SJSA1 (cell line): ENCODE measurements around the gene PPFIA2. TPM values are rescaled to one million over a fixed set of nuclear protein-coding genes. Genes with fewer than 3 reads are reported as not detected.
"Not testable (repeated sequence)": the region's sequence is repeated elsewhere in the genome, so short reads cannot be mapped to it uniquely, and the experiment has no call there.

Source experiments
- DNase-seq, 2 experiments: peaks; one replicate each; pipeline ENCODE4 v3.0.0-alpha.2; 2015 to 2020; ENCODE audit warnings: low spot score in 2 of 2, low read depth in 1 of 2
- H3K27ac ChIP-seq: fragments of 250-450 bp; sonication (Bioruptor Pico); 2 replicates; pipeline ENCODE4 v1.5.1; 2020; ENCODE audit warnings: mild to moderate bottlenecking, moderate library complexity
- H3K27me3 ChIP-seq: fragments of 250-450 bp; sonication (Bioruptor Pico); replicated peaks from 2 replicates; pipeline ENCODE4 v1.5.1; 2020; ENCODE audit warnings: mild to moderate bottlenecking, moderate library complexity
- H3K36me3 ChIP-seq: fragments of 250-450 bp; sonication (Bioruptor Pico); 2 replicates; pipeline ENCODE4 v1.5.1; 2020; ENCODE audit warnings: mild to moderate bottlenecking
- H3K4me1 ChIP-seq: fragments of 250-450 bp; sonication (Bioruptor Pico); replicated peaks from 2 replicates; pipeline ENCODE4 v1.6.1; 2021; ENCODE audit warnings: mild to moderate bottlenecking
- H3K4me3 ChIP-seq: fragments of 250-450 bp; sonication (Bioruptor Pico); 2 replicates; pipeline ENCODE4 v1.5.1; 2020; ENCODE audit warnings: mild to moderate bottlenecking
- H3K9me3 ChIP-seq: fragments of 250-450 bp; sonication (Bioruptor Pico); replicated peaks from 2 replicates; pipeline ENCODE4 v1.5.1; 2020; ENCODE audit warnings: mild to moderate bottlenecking
- total RNA-seq: library from RNA; depleted of rRNA; stranded (reverse); fragments of >200 nt; shearing (Covaris generic); gene quantifications from 2 replicates; pipeline ENCODE4 v1.2.3, GENCODE V29; 2014

Gene PPFIA2
- total RNA-seq, 1 experiment from 2014 or later = 0.47 TPM

- H3K4me1 ChIP-seq = no peaks in the 10 kb centered on the region
- H3K4me3 ChIP-seq = no peak overlapping the region
- no peak for DNase-seq
- H3K27me3 ChIP-seq = no peaks in the 10 kb centered on the region
- no peaks in the 10 kb centered on the region for H3K9me3 ChIP-seq
- no peak overlapping the region for H3K27ac ChIP-seq
- H3K36me3 ChIP-seq = no peaks in the 10 kb centered on the region
Measured at GRCh38 chr12:81221681-81222080, 537.5 kb downstream of the PPFIA2 start.

GRCh38 chr12:81216739-81217138 lies 542.4 kb downstream of the PPFIA2 start:
- no peaks in the 10 kb centered on the region for H3K4me1 ChIP-seq
- no peaks in the 10 kb centered on the region for H3K9me3 ChIP-seq
- H3K27me3 ChIP-seq = no peaks in the 10 kb centered on the region
- no peak overlapping the region for H3K4me3 ChIP-seq
- no peaks in the 10 kb centered on the region for H3K36me3 ChIP-seq
- no peak overlapping the region for H3K27ac ChIP-seq
- no peak for DNase-seq

GRCh38 chr12:81212996-81213696 lies 546.0 kb downstream of the PPFIA2 start:
- Histone ChIP-seq H3K9me3 (no peaks in the 10 kb centered on the region), H3K4me3 (no peak overlapping the region), H3K27me3 (no peaks in the 10 kb centered on the region), H3K27ac (no peak overlapping the region), H3K4me1 (no peaks in the 10 kb centered on the region), H3K36me3 (no peaks in the 10 kb centered on the region)
- DNase-seq = no peak

GRCh38 chr12:81211306-81211705 lies 547.8 kb downstream of the PPFIA2 start:
- H3K36me3 ChIP-seq = no peaks in the 10 kb centered on the region

GRCh38 chr12:81209772-81210225 lies 549.4 kb downstream of the PPFIA2 start:
- DNase-seq, H3K36me3 ChIP-seq, H3K4me3 ChIP-seq, H3K9me3 ChIP-seq, H3K4me1 ChIP-seq, H3K27me3 ChIP-seq, H3K27ac ChIP-seq: not testable (repeated sequence)

More at GRCh38 chr12:81211306-81211705, 547.8 kb downstream of the PPFIA2 start:
- Histone ChIP-seq H3K27me3 (no peaks in the 10 kb centered on the region), H3K27ac (no peak overlapping the region), H3K4me1 (no peaks in the 10 kb centered on the region), H3K9me3 (no peaks in the 10 kb centered on the region), H3K4me3 (no peak overlapping the region)
- no peak for DNase-seq

GRCh38 chr12:81209012-81209411 lies 550.1 kb downstream of the PPFIA2 start:
- H3K4me3 ChIP-seq = no peak overlapping the region
- H3K27me3 ChIP-seq = no peaks in the 10 kb centered on the region
- H3K4me1 ChIP-seq = no peaks in the 10 kb centered on the region
- H3K9me3 ChIP-seq = no peaks in the 10 kb centered on the region
- DNase-seq = no peak
- no peak overlapping the region for H3K27ac ChIP-seq
- H3K36me3 ChIP-seq = no peaks in the 10 kb centered on the region

GRCh38 chr12:81208187-81208911 lies 550.8 kb downstream of the PPFIA2 start:
- H3K27ac ChIP-seq = no peak overlapping the region
- no peaks in the 10 kb centered on the region for H3K27me3 ChIP-seq
- no peaks in the 10 kb centered on the region for H3K9me3 ChIP-seq
- no peaks in the 10 kb centered on the region for H3K4me1 ChIP-seq
- H3K4me3 ChIP-seq = no peak overlapping the region
- no peak for DNase-seq
- H3K36me3 ChIP-seq = no peaks in the 10 kb centered on the region
